ENCODE data around the gene CDRT15.
"Not testable (repeated sequence)": the region's sequence is repeated elsewhere in the genome, so short reads cannot be mapped to it uniquely, and the experiment has no call there.

Gene CDRT15

DNA sequence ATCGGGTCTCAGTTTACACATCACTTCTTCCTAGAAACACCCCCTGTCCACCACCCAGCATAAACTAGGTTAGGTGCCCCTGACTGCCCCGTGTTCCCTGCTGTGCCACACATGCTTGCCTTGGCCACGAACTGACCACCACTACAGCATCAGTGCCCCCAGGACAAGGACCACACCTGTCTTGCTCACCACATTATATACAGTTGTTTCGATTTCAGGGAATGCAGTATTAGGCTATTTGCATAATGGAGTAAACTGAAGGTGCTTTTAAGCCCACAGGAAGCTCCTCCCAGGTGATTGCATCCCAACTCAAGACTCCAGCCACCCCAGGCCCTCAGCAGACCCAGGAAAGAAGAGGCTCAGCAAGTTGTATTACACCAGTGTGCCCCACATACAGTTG, 50.2 kb downstream of the CDRT15 start:
- DNase-seq (ENCODE audit: low read depth in 2 of 2): not testable (repeated sequence)
